CD4-positive, alpha-beta memory T cell (primary cell): Measurements from ENCODE around the gene DNAL1. TPM values are rescaled to one million over a fixed set of nuclear protein-coding genes. Genes with fewer than 3 reads are reported as not detected.

Experiments used
- CTCF ChIA-PET: fragments of 350-600 bp; sonication (Branson Sonifier 250); formaldehyde crosslinking; loops from one replicate; lab custom pipeline; 2021; ENCODE audit warnings: inconsistent platforms; ENCODE audit not compliant: partially characterized antibody; lab: Charles Lee
- POLR2A ChIA-PET: fragments of 350-600 bp; sonication (Branson Sonifier 250); formaldehyde crosslinking; loops from one replicate; lab custom pipeline; 2021; ENCODE audit not compliant: partially characterized antibody; lab: Charles Lee
- DNase-seq, 5 donors: peaks; one replicate each; pipeline versions ENCODE4 v3.0.0 to v3.0.0-alpha.2; 2020 to 2022; ENCODE audit warnings: mixed read lengths in 1 of 5
- H3K27ac ChIP-seq: one replicate; pipeline ENCODE4 v1.7.0; 2013; ENCODE audit warnings: low read depth, low read length
- H3K27me3 ChIP-seq: 2 replicates; pipeline ENCODE4 v1.7.0; 2013; ENCODE audit warnings: mild to moderate bottlenecking, low read length, moderate library complexity; ENCODE audit not compliant: insufficient read depth
- H3K36me3 ChIP-seq: 2 replicates; pipeline ENCODE4 v1.7.0; 2013; ENCODE audit warnings: mild to moderate bottlenecking, low read length, moderate library complexity; ENCODE audit not compliant: insufficient read depth
- H3K4me1 ChIP-seq: 2 replicates; pipeline ENCODE4 v1.7.0; 2013; ENCODE audit warnings: mild to moderate bottlenecking, low read length, moderate library complexity; ENCODE audit not compliant: insufficient read depth
- H3K4me3 ChIP-seq, 2 donors: one replicate each; pipeline ENCODE4 v1.7.0; 2013; ENCODE audit warnings: low read length in 2 of 2, mild to moderate bottlenecking in 1 of 2
- H3K9me3 ChIP-seq, 2 donors: one replicate each; pipeline ENCODE4 v1.7.0; 2013; ENCODE audit warnings: low read length in 2 of 2, control low read depth in 1 of 2; ENCODE audit not compliant: control insufficient read depth in 1 of 2
- H3K27ac Mint-ChIP-seq, 7 donors: one replicate each; pipeline ENCODE4 v1.8.0; 2020 to 2021; ENCODE audit warnings: mixed read lengths in 7 of 7, mild to moderate bottlenecking in 6 of 7, inconsistent platforms in 3 of 7, moderate library complexity in 3 of 7
- H3K27me3 Mint-ChIP-seq, 2 donors: one replicate each; pipeline ENCODE4 v1.8.0; 2020 to 2021; ENCODE audit warnings: mixed read lengths in 2 of 2
- H3K36me3 Mint-ChIP-seq, 2 donors: one replicate each; pipeline ENCODE4 v1.8.0; 2020 to 2021; ENCODE audit warnings: mixed read lengths in 2 of 2, inconsistent platforms in 1 of 2, mild to moderate bottlenecking in 1 of 2
- H3K4me1 Mint-ChIP-seq, 4 donors: one replicate each; pipeline ENCODE4 v1.8.0; 2020 to 2021; ENCODE audit warnings: mixed read lengths in 4 of 4, mild to moderate bottlenecking in 1 of 4
- H3K4me3 Mint-ChIP-seq, 8 donors: one replicate each; pipeline ENCODE4 v1.8.0; 2020 to 2021; ENCODE audit warnings: mixed read lengths in 8 of 8, mild to moderate bottlenecking in 7 of 8, moderate library complexity in 6 of 8, inconsistent platforms in 3 of 8
- H3K9me3 Mint-ChIP-seq, 8 donors: one replicate each; pipeline ENCODE4 v1.8.0; 2020 to 2021; ENCODE audit warnings: mixed read lengths in 8 of 8, mild to moderate bottlenecking in 5 of 8, inconsistent platforms in 3 of 8, moderate library complexity in 1 of 8
- intact Hi-C: fragments of 100-400 bp; cut with micrococcal nuclease; formaldehyde crosslinking; loops from one replicate; pipeline ENCODE4 v1.15.1; 2023
- polyA plus RNA-seq, 2 donors: library from polyadenylated mRNA; unstranded; fragments of 300-500 nt; fragmentation: Illumina TruSeq; gene quantifications; one replicate each; pipeline ENCODE4 v1.2.3, GENCODE V29; 2021
- total RNA-seq, 2 experiments: library from RNA; stranded (reverse); gene quantifications; one replicate each; pipeline ENCODE4 v1.2.3, GENCODE V29; 2021

The DNAL1 gene
- total and polyA plus RNA-seq, 4 experiments from 2014 or later, result 5.4 to 8.6 (median 8.1) TPM

GRCh38 chr14:73623504-73624054 is 21.2 kb upstream of the DNAL1 start:
- H3K4me3 Mint-ChIP-seq, result no peak overlapping the region
- intact Hi-C loops, result no loop called here
- ChIA-PET POLR2A (no interaction called here), CTCF (no interaction called here)
- H3K9me3 Mint-ChIP-seq, result no peaks in the 10 kb centered on the region
- no peak for DNase-seq
- H3K4me1 ChIP-seq, result no peaks in the 10 kb centered on the region
- H3K27me3 Mint-ChIP-seq, result no peaks in the 10 kb centered on the region
- H3K4me1 Mint-ChIP-seq, result no peaks in the 10 kb centered on the region
- no peak overlapping the region for H3K4me3 ChIP-seq
- H3K9me3 ChIP-seq, result no peaks in the 10 kb centered on the region
- peak overlapping the region in 1 of 7 donors; percentile 42 for H3K27ac Mint-ChIP-seq
- H3K27me3 ChIP-seq, result no peaks in the 10 kb centered on the region
- H3K27ac ChIP-seq, result no peak overlapping the region
- H3K36me3 ChIP-seq, result no peaks in the 10 kb centered on the region
- H3K36me3 Mint-ChIP-seq, result no peaks in the 10 kb centered on the region

- no peaks in the 10 kb centered on the region for H3K9me3 ChIP-seq
- Mint-ChIP-seq H3K4me3 (no peak overlapping the region), H3K4me1 (no peaks in the 10 kb centered on the region), H3K27me3 (peaks cover 2 to 10% of the 10 kb centered on the region in 2 donors), H3K9me3 (peaks cover 0 to 2% (median 0%) of the 10 kb centered on the region in 8 donors), H3K36me3 (no peaks in the 10 kb centered on the region), H3K27ac (no peak overlapping the region)
- no peak overlapping the region for H3K27ac ChIP-seq
- POLR2A ChIA-PET, result interaction anchor here (2.1 kb wide), 1 partner anchor 13 kb away, joined by 6 read pairs; the partner anchor contains the start of gene ACOT6
- no peak for DNase-seq
- no peaks in the 10 kb centered on the region for H3K36me3 ChIP-seq
- CTCF ChIA-PET, result interaction anchor here (2.8 kb wide), 1 partner anchor 117 kb away, joined by 15 read pairs; no protein-coding TSS in a partner anchor
- H3K4me1 ChIP-seq, result no peaks in the 10 kb centered on the region
- no peak overlapping the region for H3K4me3 ChIP-seq
- intact Hi-C loops, result no loop called here
- H3K27me3 ChIP-seq, result no peaks in the 10 kb centered on the region
These were observed 19.1 kb upstream of the DNAL1 start for GRCh38 chr14:73625706-73626105.

GRCh38 chr14:73627151-73627558 is 17.6 kb upstream of the DNAL1 start:
- Histone ChIP-seq H3K36me3 (no peaks in the 10 kb centered on the region), H3K27ac (no peak overlapping the region), H3K9me3 (no peaks in the 10 kb centered on the region), H3K27me3 (no peaks in the 10 kb centered on the region), H3K4me3 (no peak overlapping the region), H3K4me1 (no peaks in the 10 kb centered on the region)
- Mint-ChIP-seq H3K27me3 (peaks cover 2 to 10% of the 10 kb centered on the region in 2 donors), H3K9me3 (peaks cover 0 to 2% (median 0%) of the 10 kb centered on the region in 8 donors), H3K36me3 (no peaks in the 10 kb centered on the region), H3K4me1 (no peaks in the 10 kb centered on the region), H3K4me3 (no peak overlapping the region), H3K27ac (no peak overlapping the region)
- ChIA-PET CTCF (interaction anchor here (1.1 to 2.8 kb wide), 2 partner anchors 61 to 119 kb away, joined by 5 to 15 read pairs; no protein-coding TSS in a partner anchor), POLR2A (interaction anchor here (0.6 to 2.1 kb wide), 2 partner anchors 14 to 507 kb away, joined by 3 to 6 read pairs; partner anchors contain the start of gene ACOT6)
- DNase-seq, result no peak
- intact Hi-C loops, result no loop called here

- Histone ChIP-seq H3K9me3 (no peaks in the 10 kb centered on the region), H3K27ac (no peak overlapping the region), H3K36me3 (no peaks in the 10 kb centered on the region), H3K27me3 (no peaks in the 10 kb centered on the region), H3K4me1 (peaks cover 8% of the 10 kb centered on the region), H3K4me3 (no peak overlapping the region)
- no peaks in the 10 kb centered on the region for H3K36me3 Mint-ChIP-seq
- H3K27me3 Mint-ChIP-seq, result peaks cover 5 to 18% of the 10 kb centered on the region in 2 donors
- peaks cover 0 to 3% (median 0%) of the 10 kb centered on the region in 8 donors for H3K9me3 Mint-ChIP-seq
- intact Hi-C loops, result loop anchor here (5.0 kb wide), 1 partner anchor 38 kb away; the partner anchor contains the start of gene ACOT4
- DNase-seq, result no peak
- CTCF ChIA-PET, result interaction anchor here (1.1 to 6.3 kb wide), 3 partner anchors 16 to 121 kb away, joined by 3 to 106 read pairs (median 3); no protein-coding TSS in a partner anchor
- no peak overlapping the region for H3K27ac Mint-ChIP-seq
- H3K4me3 Mint-ChIP-seq, result no peak overlapping the region
- H3K4me1 Mint-ChIP-seq, result peaks cover 3 to 7% (median 4%) of the 10 kb centered on the region in 4 donors
- POLR2A ChIA-PET, result no interaction called here
These were observed 14.6 kb upstream of the DNAL1 start for GRCh38 chr14:73630009-73630780.

GRCh38 chr14:73633116-73634010 is 11.4 kb upstream of the DNAL1 start:
- Mint-ChIP-seq H3K4me1 (peaks cover 3 to 7% (median 4%) of the 10 kb centered on the region in 4 donors), H3K4me3 (peak overlapping the region; percentile 71 to 84 (median 80)), H3K27me3 (peaks cover 5 to 18% of the 10 kb centered on the region in 2 donors), H3K9me3 (peaks cover 0 to 3% (median 0%) of the 10 kb centered on the region in 8 donors), H3K27ac (peak overlapping the region in 3 of 7 donors; percentile 6 to 59 (median 49)), H3K36me3 (no peaks in the 10 kb centered on the region)
- POLR2A ChIA-PET, result interaction anchor here (0.9 to 1.4 kb wide), 8 partner anchors 11 to 196 kb away, joined by 3 to 4 read pairs (median 4); partner anchors contain the start of genes ACOT2, ACOT4, DNAL1 and RIOX1
- peak; percentile 52 to 67 (median 57) for DNase-seq
- Histone ChIP-seq H3K4me3 (peak overlapping the region; percentile 11 to 57), H3K4me1 (peaks cover 8% of the 10 kb centered on the region), H3K27ac (no peak overlapping the region), H3K9me3 (no peaks in the 10 kb centered on the region), H3K27me3 (no peaks in the 10 kb centered on the region), H3K36me3 (no peaks in the 10 kb centered on the region)
- CTCF ChIA-PET, result interaction anchor here (0.6 to 6.3 kb wide), 20 partner anchors 10 to 643 kb away, joined by 3 to 106 read pairs (median 4); partner anchors contain the start of genes ACOT2, ACOT4, ACOT6 and DNAL1
- intact Hi-C loops, result loop anchor here (1.0 to 5.0 kb wide), 2 partner anchors 41 to 125 kb away; partner anchors contain the start of gene ACOT4

- ChIA-PET CTCF (interaction anchor here (0.7 to 6.3 kb wide), 14 partner anchors 9 to 644 kb away, joined by 3 to 106 read pairs (median 4); partner anchors contain the start of genes ACOT2, ACOT4 and ACOT6), POLR2A (interaction anchor here (1.0 kb wide), 3 partner anchors 21 to 43 kb away, joined by 3 to 4 read pairs (median 3); partner anchors contain the start of gene ACOT4)
- Histone ChIP-seq H3K27me3 (no peaks in the 10 kb centered on the region), H3K27ac (no peak overlapping the region), H3K9me3 (no peaks in the 10 kb centered on the region), H3K4me3 (peak overlapping the region in 1 of 2 donors; percentile 57), H3K4me1 (peaks cover 8% of the 10 kb centered on the region), H3K36me3 (no peaks in the 10 kb centered on the region)
- peaks cover 3 to 7% (median 4%) of the 10 kb centered on the region in 4 donors for H3K4me1 Mint-ChIP-seq
- intact Hi-C loops, result loop anchor here (5.0 kb wide), 1 partner anchor 42 kb away; the partner anchor contains the start of gene ACOT4
- peaks cover 5 to 16% of the 10 kb centered on the region in 2 donors for H3K27me3 Mint-ChIP-seq
- H3K4me3 Mint-ChIP-seq, result peak overlapping the region; percentile 71 to 84 (median 80)
- peaks cover 0 to 3% (median 0%) of the 10 kb centered on the region in 8 donors for H3K9me3 Mint-ChIP-seq
- H3K27ac Mint-ChIP-seq, result no peak overlapping the region
- DNase-seq, result no peak
- H3K36me3 Mint-ChIP-seq, result no peaks in the 10 kb centered on the region
These were observed 10.6 kb upstream of the DNAL1 start for GRCh38 chr14:73634011-73634833.
